GM18508 (cell line): ENCODE results near the gene KRTAP4-6.
"Not testable (repeated sequence)": the region's sequence is repeated elsewhere in the genome, so short reads cannot be mapped to it uniquely, and the experiment has no call there.

Experiments used
- ATAC-seq: cut with Tn5 transposase; IDR thresholded peaks from one replicate; pipeline ENCODE4 v1.9.1; 2021; ENCODE audit warnings: moderate number of reproducible peaks; ENCODE audit not compliant: insufficient read depth, unreplicated experiment

Gene KRTAP4-6

DNA sequence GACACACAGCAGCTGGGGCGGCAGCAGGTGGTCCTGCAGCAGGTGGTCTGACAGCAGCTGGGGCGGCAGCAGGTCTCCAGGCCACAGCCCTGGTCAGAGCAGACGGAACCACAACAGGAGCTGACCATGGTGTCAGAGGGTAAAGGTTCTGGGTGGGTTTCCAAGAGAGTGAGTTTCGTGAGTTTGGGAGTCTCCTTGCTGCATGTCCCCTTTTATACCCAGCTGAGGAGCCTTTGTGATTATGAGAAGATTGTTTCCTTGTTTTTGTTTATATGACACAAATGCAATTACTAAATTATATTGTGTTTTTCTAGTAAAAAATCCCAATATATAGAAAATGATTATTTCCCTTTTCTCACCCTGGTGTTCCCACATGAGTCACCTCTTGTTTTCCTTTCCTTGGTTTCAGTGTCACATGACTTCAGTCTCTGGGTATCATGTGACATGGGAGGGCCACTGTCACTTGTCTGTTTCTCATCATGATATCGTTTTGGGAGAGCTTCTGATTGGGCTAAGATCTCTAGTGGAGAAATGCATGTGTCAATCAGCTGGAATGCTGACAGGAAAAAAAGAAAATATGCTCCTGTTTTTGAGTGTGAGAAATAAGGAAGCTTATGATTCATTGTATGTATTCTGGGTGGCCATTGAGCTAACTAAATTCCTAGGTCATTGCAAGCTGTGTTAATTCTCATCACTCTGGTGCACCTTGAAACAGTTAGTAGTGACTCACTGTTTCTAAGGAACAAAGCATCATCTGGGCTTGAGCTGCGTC is at the start of gene KRTAP4-6:
Gene KRTAP4-6 (minus strand): TSS at position 185 of the 772 bp plus-strand sequence. CDS start 57 bp downstream, at position 128.
- ATAC-seq: no peak

DNA sequence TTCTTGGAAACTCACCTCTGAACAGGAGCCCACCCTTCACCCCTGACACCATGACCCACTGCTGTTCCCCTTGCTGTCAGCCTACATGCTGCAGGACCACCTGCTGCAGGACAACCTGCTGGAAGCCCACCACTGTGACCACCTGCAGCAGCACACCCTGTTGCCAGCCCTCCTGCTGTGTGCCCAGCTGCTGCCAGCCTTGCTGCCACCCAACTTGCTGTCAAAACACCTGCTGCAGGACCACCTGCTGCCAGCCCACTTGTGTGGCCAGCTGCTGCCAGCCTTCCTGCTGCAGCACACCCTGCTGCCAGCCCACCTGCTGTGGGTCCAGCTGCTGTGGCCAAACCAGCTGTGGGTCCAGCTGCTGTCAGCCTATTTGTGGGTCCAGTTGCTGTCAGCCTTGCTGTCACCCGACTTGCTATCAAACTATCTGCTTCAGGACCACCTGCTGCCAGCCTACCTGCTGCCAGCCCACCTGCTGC is 49.5 kb upstream of the KRTAP4-6 start, which contains the start of gene KRTAP9-1:
Gene KRTAP9-1 (plus strand): TSS at position 51 of the 482 bp plus-strand sequence. CDS start 0 bp downstream, at position 51.
- ATAC-seq: not testable (repeated sequence)

DNA sequence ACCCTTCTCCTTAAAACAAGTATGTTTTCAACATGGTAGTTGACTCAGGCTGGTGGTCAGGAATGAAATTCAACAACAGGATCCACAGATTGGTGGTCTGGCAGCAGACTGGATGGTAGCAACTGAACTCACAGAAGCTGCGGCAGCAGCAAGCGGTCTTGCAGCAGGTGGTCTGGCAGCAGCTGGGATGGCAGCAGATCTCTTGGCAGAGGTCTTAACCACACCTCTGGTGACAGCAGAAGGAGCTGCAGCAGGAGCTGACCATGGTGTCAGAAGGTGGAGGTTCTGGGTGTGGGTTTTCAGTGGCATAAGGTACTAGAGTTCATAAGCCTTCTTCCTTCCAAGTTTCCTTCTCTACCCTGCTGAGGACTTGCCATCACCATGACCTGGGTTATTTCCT is 46.5 kb upstream of the KRTAP4-6 start:
- ATAC-seq: no peak

DNA sequence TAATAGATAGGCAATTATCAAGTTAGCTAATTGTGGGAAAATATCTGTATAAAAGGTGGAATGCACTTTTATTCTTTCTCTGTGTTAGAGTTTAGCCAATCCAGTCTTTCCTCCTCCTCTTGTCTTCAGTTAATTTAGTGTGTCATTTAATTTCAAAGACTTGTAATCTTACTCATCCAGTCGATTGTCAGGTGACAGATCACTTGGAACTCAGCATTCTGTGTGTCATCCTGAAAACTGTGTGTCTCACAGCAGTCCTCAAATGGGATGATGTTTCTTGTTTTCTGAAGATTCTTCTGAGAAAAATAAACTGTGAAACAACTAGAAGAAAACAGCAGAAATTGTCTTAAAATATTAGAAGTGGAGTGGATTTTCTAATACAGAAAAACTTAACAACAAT is 44.7 kb upstream of the KRTAP4-6 start:
- no peak for ATAC-seq

DNA sequence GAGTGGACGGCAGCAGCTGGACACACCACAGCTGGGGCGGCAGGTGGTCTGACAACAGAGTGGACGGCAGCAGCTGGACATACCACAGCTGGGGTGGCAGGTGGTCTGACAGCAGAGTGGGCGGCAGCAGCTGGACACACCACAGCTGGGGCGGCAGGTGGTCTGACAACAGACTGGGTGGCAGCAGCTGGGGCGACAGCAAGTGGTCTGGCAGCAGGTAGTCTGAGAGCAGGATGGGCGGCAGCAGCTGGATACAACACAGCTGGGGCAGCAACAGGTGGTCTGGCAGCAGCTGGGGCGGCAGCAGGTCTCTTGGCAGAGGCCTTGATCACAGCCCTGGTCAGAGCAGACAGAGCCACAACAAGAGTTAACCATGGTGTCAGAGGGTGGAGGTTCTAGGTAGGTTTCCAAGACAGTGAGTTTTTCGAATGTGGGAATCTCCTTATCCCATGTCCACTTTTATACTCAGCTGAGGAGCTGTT is 44.2 kb upstream of the KRTAP4-6 start, which contains the start of gene KRTAP4-1:
Gene KRTAP4-1 (minus strand): TSS at position 432 of the 482 bp plus-strand sequence. CDS start 57 bp downstream, at position 375.
- ATAC-seq: no peak

DNA sequence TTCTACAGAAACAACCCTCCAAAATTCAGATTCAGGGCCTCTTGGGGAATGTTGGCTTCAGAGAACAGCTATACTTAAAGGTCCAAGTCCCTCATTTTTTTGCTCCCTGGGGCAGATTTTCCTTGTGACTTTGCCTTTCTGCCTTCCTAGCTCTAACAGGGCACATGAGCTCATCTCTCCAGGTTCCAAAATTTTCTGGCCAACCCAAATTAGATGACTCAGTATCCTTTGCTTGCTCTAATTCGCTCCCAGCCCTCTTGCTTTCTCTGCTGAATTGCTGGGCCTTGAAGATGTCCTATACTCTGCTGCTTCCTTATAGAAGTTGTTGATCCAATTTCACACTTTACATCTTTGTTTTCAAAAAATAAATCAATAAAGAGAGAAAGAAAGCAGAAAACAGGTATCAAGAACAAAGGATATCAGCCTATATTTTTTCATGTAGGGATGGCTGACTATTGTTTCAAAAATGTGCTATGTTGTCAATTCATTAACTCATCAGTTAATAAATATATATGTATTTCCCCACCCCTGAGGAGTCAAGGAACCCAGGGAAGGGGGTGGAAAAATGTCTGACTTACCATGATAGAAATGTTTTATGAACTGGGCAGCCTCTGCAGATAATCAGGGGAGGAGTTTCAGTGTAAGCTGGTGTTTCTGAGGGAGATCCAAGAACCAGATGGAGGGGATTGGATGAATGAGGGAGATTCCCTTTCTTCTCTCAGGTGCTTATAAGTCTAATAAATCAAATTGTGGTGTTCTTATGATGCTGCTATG is 38.7 kb upstream of the KRTAP4-6 start:
- no peak for ATAC-seq

DNA sequence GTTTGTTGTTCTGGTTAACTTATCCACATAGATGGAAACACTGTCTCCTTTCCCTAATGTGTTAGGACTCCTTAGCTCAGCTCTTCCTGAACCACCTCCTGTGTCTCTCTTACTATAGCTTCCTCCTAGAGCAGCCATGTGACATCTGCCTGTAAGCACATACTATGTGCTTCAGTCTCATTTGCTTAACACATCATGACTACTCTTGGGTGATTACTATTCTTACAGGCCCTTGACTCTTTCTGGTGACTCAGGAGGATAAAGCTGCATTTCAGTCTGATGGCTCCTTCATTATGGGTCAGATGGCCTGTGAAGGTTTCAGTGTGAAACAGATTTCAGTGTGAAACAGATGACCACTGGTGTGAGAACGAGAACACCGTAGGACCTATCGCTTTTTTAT is 38.0 kb upstream of the KRTAP4-6 start:
- no peak for ATAC-seq

DNA sequence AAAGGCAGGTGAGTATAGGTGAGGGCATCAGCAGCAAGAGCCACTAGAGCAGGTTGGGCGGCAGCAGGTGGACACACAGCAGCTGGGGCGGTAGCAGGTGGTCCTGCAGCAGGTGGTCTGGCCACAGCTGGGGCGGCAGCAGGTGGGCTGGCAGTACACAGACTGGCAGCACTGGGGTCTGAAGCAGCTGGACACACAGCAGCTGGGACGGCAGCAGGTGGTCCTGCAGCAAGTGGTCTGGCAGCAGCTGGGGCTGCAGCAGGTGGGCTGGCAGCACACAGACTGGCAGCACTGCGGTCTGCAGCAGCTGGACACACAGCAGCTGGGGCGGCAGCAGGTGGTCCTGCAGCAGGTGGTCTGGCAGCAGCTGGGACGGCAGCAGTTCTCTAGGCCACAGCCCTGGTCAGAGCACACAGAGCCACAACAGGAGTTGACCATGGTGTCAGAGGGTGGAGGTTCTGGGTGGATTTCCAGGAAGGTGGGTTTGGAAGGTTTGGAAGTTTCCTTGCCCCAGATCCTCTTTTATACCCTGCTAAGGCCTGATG is 37.5 kb upstream of the KRTAP4-6 start, which contains the start of gene KRTAP4-2:
Gene KRTAP4-2 (minus strand): TSS at position 495 of the 545 bp plus-strand sequence. CDS start 57 bp downstream, at position 438.
- ATAC-seq: no peak

DNA sequence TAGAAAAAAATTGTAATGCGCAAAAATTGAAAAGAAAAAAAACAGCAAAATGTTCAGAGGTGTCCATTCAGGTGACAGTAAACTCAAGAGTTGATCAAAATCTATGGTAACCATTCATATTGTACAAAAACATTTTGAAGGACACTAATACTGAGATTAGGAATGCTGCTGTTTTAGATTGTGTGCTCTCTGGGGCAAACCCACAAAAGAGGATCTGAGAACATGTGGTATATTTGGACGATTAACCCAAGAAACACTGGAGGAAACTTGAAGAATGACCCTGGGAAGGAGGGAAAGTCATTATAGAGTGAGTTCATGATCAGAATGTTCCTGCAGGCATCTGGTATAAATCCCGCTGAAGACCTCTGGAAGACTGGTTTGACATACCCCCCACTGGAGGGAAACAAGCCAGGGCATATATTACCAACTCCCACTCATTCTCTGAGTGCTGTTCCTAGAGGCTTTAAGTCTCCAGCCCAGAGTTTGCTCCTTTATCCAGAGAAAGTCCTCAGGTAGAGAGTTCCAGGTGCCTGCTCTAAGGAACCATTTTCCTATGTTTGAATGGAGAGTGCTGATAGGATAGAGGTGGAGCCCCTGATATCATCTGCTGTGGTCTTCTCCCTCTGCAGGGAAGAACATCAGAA is 36.5 kb upstream of the KRTAP4-6 start:
- no peak for ATAC-seq

DNA sequence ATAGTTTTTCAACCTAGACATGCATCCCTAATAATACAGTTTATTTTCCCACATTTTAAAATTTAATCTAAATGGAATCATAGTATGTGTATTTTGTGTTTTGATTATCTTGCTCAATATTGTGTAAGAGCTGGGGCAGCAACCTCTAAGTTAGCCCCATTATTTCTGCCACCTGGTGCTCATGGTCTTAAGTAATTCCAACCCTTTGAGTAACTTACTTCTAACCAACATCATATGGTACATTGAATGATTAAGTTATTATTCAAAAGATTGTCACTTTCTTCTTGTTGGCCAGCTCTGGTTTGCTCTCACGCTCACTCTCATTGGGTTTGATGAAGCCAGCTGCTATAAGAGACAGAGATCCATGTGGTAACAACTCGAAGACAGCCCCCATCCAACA is 31.5 kb upstream of the KRTAP4-6 start:
- no peak for ATAC-seq

DNA sequence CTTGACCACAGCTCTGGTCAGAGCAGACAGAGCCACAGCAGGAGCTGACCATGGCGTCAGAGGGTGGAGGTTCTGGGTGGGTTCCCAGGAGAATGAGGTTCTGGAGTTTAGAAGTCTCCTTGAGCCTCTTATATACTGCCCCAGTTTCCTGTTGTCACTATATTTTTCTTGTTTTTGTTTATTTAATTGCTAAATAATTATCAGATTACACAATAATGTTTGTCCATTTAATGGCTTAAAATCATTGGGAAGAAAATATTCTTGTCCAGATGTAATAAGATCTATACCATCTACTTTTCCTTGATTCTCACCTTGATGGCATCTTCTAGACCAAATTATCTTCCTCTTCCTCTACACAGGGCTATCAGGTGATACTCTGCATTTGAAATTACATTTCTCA is 27.8 kb upstream of the KRTAP4-6 start, which contains the start of gene KRTAP4-3:
Gene KRTAP4-3 (minus strand): TSS at position 101 of the 400 bp plus-strand sequence. CDS start 49 bp downstream, at position 52.
- ATAC-seq: no peak

DNA sequence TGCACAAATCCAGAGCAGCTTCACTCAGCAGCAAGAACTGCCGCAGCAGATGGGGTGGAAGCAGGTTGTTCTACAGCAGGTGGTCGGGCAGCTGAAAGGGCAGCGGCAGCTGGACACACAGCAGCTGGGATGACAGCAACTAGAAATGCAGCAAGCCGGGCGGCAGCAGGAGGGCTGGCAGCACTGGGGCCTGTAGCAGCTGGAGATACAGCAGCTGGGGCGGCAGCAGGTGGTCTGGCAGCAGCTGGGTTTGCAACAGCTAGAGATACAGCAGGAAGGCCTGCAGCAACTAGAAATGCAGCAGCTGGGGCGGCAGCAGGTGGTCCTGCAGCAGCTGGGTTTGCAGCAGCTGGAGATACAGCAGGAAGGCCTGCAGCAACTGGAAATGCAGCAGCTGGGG is 27.2 kb upstream of the KRTAP4-6 start:
- no peak for ATAC-seq

DNA sequence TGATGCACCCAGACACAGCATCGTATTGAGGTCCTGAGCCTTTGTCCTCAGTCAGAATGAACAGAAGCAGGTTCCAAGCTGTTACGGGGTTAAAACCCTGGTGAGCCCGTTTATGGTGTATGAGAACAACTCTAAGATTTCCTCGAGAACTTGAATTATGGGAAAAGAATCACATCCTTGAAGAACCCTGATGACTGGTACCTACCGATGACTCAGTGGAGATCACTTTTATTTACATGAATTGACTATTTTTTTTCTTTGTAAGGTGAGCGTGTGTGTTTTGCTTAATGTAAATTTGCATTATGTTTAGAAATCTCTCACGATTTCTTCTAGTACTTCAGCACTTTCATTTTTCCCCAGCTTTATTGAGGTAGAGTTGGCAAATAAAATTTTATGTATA is 23.5 kb upstream of the KRTAP4-6 start:
- no peak for ATAC-seq

DNA sequence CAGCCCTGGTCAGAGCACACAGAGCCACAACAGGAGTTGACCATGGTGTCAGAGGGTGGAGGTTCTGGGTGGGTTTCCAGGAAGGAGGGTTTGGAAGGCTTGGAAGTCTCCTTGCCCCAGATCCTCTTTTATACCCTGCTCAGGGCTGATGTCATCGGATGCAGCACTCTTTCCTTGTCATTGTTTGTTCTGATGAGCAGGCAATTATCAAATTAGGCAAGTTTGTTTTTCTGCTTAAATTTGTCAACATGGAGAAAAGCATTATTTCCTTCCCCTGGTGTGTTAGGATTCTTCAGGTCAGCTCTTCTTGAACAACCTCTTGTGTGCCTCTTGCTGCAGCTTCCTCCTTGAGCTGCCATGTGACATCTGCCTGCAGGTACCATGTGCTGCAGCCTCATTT is 20.3 kb upstream of the KRTAP4-6 start, which contains the start of gene KRTAP4-4:
Gene KRTAP4-4 (minus strand): TSS at position 101 of the 400 bp plus-strand sequence. CDS start 57 bp downstream, at position 44.
- ATAC-seq: no peak

DNA sequence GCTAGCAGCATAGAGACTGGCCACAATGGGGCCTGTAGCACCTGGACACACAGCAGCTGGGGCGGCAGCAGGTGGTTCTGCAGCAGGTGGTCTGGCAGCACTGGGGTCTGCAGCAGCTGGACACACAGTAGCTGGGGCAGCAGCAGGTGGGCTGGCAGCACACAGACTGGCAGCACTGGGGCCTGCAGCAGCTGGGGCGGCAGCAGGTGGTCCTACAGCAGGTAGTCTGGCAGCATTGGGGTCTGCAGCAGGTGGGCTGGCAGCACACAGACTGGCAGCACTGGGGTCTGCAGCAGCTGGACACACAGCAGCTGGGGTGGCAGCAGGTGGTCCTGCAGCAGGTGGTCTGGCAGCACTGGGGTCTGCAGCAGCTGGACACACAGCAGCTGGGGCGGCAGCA is 19.8 kb upstream of the KRTAP4-6 start:
- not testable (repeated sequence) for ATAC-seq

DNA sequence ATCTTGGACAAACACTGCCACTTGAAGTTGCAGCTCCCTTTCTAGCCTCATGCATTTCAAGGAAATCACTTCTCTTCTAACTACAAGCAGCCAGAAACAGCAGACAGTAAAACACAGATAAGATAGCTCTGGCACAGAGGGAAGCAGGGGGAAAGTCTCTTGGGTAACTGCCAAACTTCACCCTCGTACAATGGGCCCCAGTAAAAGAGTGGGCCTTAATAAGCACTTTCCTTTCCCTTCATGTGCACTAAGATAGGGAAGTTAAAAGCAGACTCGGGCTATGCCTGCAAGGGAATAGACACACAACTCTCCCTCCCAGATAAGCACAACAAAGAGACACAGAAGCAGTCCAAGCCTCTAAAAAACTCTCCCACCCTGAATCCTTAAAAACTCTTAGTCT is 13.5 kb upstream of the KRTAP4-6 start:
- no peak for ATAC-seq

DNA sequence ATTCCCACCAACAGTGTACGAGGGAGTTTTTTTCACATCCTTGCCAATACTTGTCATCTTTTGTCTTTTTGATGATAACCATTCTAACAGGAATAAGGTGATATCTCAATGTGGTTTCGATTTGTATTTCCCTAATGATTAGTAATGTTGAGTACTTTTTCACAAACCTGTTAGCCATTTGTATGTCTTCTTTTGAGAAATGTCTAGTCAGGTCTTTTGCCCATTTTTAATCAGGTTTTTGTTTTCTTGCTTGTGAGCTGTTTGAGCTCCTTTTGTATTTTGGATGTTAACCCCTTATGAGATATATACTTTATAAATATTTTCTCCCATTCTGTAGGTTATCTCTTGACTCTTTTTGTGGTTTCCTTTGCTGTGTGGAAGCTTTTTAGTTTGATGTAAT is 11.2 kb upstream of the KRTAP4-6 start:
- ATAC-seq: no peak

DNA sequence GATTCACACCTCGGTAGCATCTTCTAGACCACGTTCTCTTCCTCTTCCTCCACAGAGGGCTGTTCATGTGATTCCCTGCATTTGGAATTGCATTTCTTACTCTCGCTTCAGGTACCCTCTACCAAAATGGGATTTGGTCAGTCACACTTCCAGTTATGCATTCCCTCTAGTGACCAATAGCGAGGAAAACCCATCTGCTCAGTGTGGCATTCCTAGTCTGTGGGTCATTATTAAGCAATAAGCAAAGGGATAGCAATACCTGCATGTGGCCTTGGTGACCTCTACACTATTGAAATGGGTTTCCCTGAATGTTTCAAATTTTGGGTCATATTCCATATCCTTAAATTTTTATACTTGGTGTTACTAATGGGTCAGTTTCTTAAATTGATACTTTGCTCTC is 9.7 kb upstream of the KRTAP4-6 start:
- ATAC-seq: no peak

DNA sequence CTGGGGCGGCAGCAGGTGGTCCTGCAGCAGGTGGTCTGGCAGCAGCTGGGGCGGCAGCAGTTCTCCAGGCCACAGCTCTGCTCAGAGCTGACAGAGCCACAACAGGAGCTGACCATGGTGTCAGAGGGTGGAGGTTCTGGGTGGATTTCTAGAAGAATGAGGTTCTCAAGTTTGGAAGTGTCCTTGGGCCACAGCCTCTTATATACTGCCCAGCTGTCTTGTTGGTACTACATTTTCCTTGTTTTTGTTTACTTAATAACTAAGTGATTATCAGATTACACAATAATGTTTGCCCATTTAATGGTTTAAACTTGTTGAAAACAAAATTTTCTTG is 9.3 kb upstream of the KRTAP4-6 start, which contains the start of gene KRTAP4-5:
Gene KRTAP4-5 (minus strand): TSS at position 174 of the 334 bp plus-strand sequence. CDS start 58 bp downstream, at position 116.
- no peak for ATAC-seq
